Activated T-cell treated with anti-CD3 and anti-CD28 coated beads, Interleukin-2, amount 50 U/mL, for 72 hours (primary cell): Measurements from ENCODE around the gene KIAA0319L. TPM values are rescaled to one million over a fixed set of nuclear protein-coding genes. Genes with fewer than 3 reads are reported as not detected.
A peak's percentile ranks its signal among the peaks of the same experiment; 100 is the strongest.
"Not testable (repeated sequence)": the region's sequence is repeated elsewhere in the genome, so short reads cannot be mapped to it uniquely, and the experiment has no call there.

Source experiments
- ATAC-seq, 2 donors: fragments of 150-1000 bp; cut with Tn5 transposase; replicated peaks in 1 of 2; 2 replicates each; pipeline ENCODE4 v1.10.0; 2021; ENCODE audit warnings: moderate library complexity in 2 of 2, mild to moderate bottlenecking in 1 of 2
- DNase-seq, 2 donors: peaks; one replicate each; pipeline ENCODE4 v3.0.0; 2021 to 2022; ENCODE audit warnings: mixed read lengths in 1 of 2
- H3K27ac Mint-ChIP-seq: one replicate; pipeline ENCODE4 v1.8.0; 2022; ENCODE audit warnings: mild to moderate bottlenecking, moderate library complexity, mixed read lengths
- H3K27me3 Mint-ChIP-seq: one replicate; pipeline ENCODE4 v1.8.0; 2022; ENCODE audit warnings: low read depth, mixed read lengths
- H3K36me3 Mint-ChIP-seq, 2 donors: one replicate each; pipeline ENCODE4 v1.8.0; 2022; ENCODE audit warnings: mixed read lengths in 2 of 2, mild to moderate bottlenecking in 1 of 2; ENCODE audit not compliant: insufficient read depth in 2 of 2
- H3K4me1 Mint-ChIP-seq: one replicate; pipeline ENCODE4 v1.8.0; 2022; ENCODE audit warnings: low read depth, mixed read lengths
- H3K4me3 Mint-ChIP-seq, 2 donors: one replicate each; pipeline ENCODE4 v1.8.0; 2022; ENCODE audit warnings: mild to moderate bottlenecking in 2 of 2, mixed read lengths in 2 of 2, moderate library complexity in 2 of 2
- H3K9me3 Mint-ChIP-seq, 2 donors: one replicate each; pipeline ENCODE4 v1.8.0; 2022; ENCODE audit warnings: mixed read lengths in 2 of 2
- total RNA-seq, 2 donors: library from RNA; stranded (reverse); gene quantifications; one replicate each; pipeline ENCODE4 v1.2.3, GENCODE V29; 2022

KIAA0319L gene
- total RNA-seq, 2 donors from 2014 or later = 44.3 to 60.9 TPM

DNA sequence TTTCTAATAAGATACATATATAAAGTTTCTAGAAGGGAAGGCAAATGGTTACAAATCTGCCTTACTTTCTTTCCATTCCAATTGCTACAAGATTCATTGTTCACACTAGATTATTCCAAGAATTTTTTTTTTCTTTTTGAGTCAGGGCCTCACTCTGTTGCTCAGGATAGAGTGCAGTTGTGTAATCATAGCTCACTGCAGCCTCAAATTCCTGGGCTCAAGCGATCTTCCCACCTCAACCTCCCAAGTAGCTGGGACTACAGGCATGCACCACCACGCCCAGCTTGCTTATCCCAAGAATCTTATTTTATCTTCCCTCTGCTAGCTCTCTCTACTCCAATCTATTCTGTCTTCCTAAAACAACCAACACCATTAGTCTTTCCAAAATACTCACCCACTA lies 81.8 kb downstream of the KIAA0319L start:
- Mint-ChIP-seq H3K27ac (peak overlapping the region; percentile 7), H3K36me3 (peaks cover 5 to 23% of the 10 kb centered on the region in 2 donors)

DNA sequence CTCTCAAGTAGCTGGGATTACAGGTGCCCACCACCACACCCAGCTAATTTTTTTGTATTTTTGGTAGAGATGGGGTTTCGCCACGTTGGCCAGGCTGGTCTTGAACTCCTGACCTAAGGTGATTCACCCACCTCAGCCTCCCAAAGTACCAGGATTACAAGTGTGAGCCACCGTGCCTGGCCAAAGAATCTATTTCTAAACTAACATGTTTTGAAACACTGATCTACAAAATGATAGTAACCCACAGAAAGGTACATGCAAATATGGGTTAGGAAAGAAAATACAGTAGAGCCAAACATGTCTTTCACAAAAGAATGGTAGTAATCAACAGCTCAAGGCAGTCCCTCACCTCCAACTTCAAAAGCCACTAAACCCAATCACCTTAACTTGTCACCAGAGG lies 84.0 kb downstream of the KIAA0319L start:
- ATAC-seq, H3K27me3 Mint-ChIP-seq, H3K4me1 Mint-ChIP-seq, H3K4me3 Mint-ChIP-seq, DNase-seq, H3K9me3 Mint-ChIP-seq, H3K27ac Mint-ChIP-seq: not testable (repeated sequence)
- H3K36me3 Mint-ChIP-seq = peaks cover 10 to 33% of the 10 kb centered on the region in 2 donors

More for the DNA sequence above, 81.8 kb downstream of the KIAA0319L start:
- ATAC-seq (no peak), DNase-seq (no peak)
- H3K27me3 Mint-ChIP-seq = no peaks in the 10 kb centered on the region
- H3K4me1 Mint-ChIP-seq = no peaks in the 10 kb centered on the region
- H3K9me3 Mint-ChIP-seq = peaks cover 0 to 1% of the 10 kb centered on the region in 2 donors
- no peak overlapping the region for H3K4me3 Mint-ChIP-seq

DNA sequence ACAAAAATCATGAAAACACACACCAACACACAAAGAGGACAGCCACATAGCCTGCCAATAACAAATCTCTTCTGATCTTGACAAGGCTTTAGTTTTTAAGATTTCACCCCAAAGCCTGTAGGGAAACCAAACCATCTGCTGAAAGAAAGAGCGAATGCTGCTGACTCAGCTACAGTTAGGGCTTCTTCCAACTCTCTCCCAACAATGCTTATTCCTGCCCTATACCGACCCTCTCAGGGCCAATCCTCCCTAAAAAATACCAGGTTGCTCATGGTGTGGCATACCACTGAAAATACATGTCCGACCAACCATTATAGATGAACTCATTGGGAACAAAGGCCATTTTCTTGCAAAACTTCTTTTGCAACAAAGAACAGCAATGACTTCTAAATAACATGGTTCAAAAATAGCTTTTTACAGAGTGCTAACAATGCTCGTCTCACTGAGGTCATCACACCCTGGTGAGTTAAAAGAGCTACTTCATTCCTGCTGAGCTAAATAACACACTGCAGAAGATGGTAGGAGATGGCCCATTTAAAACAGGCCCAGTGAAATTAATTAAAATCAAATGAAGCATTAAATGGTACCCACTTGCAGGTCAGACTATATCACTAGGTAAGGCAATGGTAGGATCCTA lies 86.1 kb downstream of the KIAA0319L start:
- peaks cover 5% of the 10 kb centered on the region for H3K4me1 Mint-ChIP-seq
- no peak for DNase-seq
- H3K36me3 Mint-ChIP-seq = peaks cover 9 to 28% of the 10 kb centered on the region in 2 donors
- H3K4me3 Mint-ChIP-seq = no peak overlapping the region
- no peak overlapping the region for H3K27ac Mint-ChIP-seq
- H3K27me3 Mint-ChIP-seq = no peaks in the 10 kb centered on the region
- H3K9me3 Mint-ChIP-seq = no peaks in the 10 kb centered on the region
- ATAC-seq = no peak

DNA sequence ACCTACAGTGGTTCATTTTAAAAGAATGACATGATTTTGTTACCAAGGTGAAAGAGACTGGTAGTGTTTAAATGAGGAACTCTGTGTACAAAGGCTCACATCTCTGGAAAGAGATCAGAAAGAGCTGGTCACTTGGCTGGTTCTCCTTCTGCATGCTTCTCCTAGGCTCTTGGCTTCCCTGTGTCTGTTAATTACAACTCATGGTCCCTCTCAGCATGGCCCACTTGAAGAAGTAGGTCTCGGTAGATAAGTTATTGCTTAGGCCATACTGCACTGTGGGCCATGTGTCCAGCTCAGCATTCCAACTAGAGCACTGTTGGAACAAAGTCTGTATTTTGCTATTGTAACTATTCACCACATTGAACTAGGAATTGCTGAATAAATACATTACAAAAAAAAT lies 91.1 kb downstream of the KIAA0319L start:
- DNase-seq = no peak
- Mint-ChIP-seq H3K4me1 (peaks cover 21% of the 10 kb centered on the region), H3K36me3 (peaks cover 30 to 41% of the 10 kb centered on the region in 2 donors), H3K27ac (no peak overlapping the region), H3K9me3 (peaks cover 7 to 8% of the 10 kb centered on the region in 2 donors), H3K4me3 (no peak overlapping the region), H3K27me3 (no peaks in the 10 kb centered on the region)
- ATAC-seq = no peak

DNA sequence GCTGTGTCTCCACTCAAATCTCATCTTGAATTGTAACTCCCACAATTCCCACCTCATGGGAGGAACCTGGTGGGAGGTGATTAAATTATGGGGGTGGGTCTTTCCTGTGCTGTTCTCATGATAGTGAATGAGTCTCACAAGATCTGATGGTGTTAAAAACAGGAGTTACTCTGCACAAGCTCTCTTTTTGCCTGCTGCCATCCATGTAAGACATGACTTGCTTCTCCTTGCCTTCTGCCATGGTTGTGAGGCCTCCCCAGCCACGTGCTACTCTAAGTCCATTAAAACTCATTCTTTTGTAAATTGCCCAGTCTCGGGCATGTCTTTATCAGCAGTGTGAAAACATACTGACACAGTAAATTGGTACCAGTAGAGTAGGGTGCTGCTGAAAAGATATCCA lies 93.5 kb downstream of the KIAA0319L start:
- not testable (repeated sequence) for DNase-seq, H3K4me3 Mint-ChIP-seq, H3K27me3 Mint-ChIP-seq, ATAC-seq, H3K9me3 Mint-ChIP-seq, H3K27ac Mint-ChIP-seq
- H3K4me1 Mint-ChIP-seq = peaks cover 21% of the 10 kb centered on the region
- peaks cover 30 to 34% of the 10 kb centered on the region in 2 donors for H3K36me3 Mint-ChIP-seq

DNA sequence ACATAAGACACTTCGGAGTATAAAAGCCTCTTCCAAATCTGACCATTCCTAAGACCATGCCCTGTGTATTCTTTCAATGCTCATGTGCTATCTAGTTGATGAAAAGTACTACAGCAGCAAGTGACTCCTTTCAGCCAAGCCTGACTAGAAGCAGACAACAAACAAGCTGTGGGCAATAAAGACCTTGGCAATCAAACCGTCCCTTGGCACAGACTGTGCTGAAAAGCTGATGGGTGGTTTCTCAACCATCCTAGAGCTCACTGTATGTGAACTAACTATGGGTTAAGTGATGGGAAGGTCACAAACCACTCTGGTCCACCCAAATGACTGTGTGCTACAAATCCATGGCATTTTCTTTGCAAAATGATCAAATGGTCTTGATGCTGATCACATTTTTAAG lies 94.0 kb downstream of the KIAA0319L start:
- peak overlapping the region; percentile 16 for H3K27ac Mint-ChIP-seq
- ATAC-seq (no peak), DNase-seq (no peak)
- peaks cover 26 to 30% of the 10 kb centered on the region in 2 donors for H3K36me3 Mint-ChIP-seq
- H3K27me3 Mint-ChIP-seq = no peaks in the 10 kb centered on the region
- H3K9me3 Mint-ChIP-seq = peaks cover 7 to 8% of the 10 kb centered on the region in 2 donors
- peaks cover 19% of the 10 kb centered on the region for H3K4me1 Mint-ChIP-seq
- no peak overlapping the region for H3K4me3 Mint-ChIP-seq

DNA sequence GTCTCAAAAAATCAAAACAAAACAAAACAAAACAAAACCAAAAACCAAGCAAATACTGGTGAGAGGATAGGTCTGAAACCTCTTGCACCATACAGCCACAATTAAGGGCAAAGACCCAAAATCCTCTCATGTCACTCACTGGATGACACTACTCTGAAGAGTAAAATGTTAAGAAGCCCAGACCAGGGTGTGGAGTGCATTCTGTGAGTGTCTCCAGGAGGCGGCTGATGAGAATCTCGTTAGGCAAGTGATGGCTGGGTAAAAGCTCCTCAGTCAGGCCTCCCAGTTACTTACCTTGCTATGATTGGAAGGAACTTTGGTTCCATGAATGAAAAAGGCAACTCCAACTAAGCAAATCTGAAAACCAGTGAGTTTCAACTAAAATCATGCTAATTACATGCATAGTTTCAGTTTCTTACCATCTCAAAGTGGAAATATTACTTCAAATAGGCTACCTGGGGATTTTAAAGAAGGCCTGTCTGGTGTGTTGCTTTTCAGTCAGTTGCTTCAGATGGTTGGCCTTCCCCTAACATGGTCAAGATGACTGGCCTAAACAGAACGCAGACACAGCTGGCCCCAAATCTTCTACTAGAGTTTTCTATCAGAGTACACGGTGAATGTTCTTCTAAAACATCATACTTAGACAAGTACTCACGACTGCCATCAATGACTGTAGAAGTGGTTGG lies 95.1 kb downstream of the KIAA0319L start:
- ATAC-seq (peak; percentile 78 to 83), DNase-seq (no peak)
- Mint-ChIP-seq H3K27ac (peak overlapping the region; percentile 98), H3K9me3 (peaks cover 7 to 8% of the 10 kb centered on the region in 2 donors), H3K4me3 (peak overlapping the region; percentile 5 to 82), H3K27me3 (no peaks in the 10 kb centered on the region), H3K4me1 (peaks cover 16% of the 10 kb centered on the region), H3K36me3 (peaks cover 25% of the 10 kb centered on the region in 2 donors)

DNA sequence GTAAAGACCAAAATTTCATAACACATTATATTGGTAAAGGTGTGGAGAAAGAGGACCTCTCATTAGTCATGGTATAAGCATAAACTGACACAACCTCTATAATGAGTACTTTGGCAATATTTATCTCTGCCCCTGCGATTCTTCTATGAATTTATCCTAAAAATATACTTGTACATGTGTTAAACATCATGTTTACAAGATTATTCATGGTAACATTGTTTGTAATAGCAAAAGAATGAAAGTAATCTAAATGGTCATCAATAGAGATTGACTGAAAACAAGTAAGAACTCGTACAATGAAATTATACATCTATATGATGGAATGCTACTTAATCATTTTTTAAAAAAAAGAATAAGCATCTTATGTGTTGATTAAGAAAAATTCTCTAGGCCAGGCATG lies 96.4 kb downstream of the KIAA0319L start:
- H3K27ac Mint-ChIP-seq = peak overlapping the region; percentile 34
- DNase-seq = no peak
- ATAC-seq = no peak
- H3K4me1 Mint-ChIP-seq = peaks cover 16% of the 10 kb centered on the region
- no peaks in the 10 kb centered on the region for H3K27me3 Mint-ChIP-seq
- H3K36me3 Mint-ChIP-seq = peaks cover 21 to 24% of the 10 kb centered on the region in 2 donors
- no peak overlapping the region for H3K4me3 Mint-ChIP-seq
- H3K9me3 Mint-ChIP-seq = peaks cover 6 to 7% of the 10 kb centered on the region in 2 donors

DNA sequence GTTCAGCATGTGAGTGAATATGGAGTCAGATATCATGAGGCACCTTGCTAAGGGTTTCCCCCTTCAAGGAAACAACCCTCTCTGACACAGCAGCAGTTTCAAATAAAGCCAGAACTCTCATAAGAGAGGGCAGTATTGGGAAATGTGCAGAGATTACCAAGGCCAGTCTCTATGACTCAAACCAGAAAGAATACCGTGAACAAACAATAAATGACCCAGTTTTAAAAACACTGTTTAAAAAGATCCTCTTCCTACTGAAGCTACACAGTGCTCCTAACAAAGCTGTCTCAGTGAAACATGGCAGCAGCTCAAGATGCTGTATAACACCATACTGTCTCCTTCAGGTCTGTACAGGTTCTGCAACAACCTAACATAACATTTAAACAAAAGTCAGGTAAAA lies 102.6 kb downstream of the KIAA0319L start:
- peak overlapping the region; percentile 81 for H3K27ac Mint-ChIP-seq
- peak; percentile 88 to 90 for ATAC-seq
- no peaks in the 10 kb centered on the region for H3K27me3 Mint-ChIP-seq
- no peaks in the 10 kb centered on the region for H3K9me3 Mint-ChIP-seq
- H3K36me3 Mint-ChIP-seq = peaks cover 2 to 10% of the 10 kb centered on the region in 2 donors
- H3K4me3 Mint-ChIP-seq = peak overlapping the region; percentile 41 to 60
- H3K4me1 Mint-ChIP-seq = peaks cover 46% of the 10 kb centered on the region
- DNase-seq = peak; percentile 18 to 36

DNA sequence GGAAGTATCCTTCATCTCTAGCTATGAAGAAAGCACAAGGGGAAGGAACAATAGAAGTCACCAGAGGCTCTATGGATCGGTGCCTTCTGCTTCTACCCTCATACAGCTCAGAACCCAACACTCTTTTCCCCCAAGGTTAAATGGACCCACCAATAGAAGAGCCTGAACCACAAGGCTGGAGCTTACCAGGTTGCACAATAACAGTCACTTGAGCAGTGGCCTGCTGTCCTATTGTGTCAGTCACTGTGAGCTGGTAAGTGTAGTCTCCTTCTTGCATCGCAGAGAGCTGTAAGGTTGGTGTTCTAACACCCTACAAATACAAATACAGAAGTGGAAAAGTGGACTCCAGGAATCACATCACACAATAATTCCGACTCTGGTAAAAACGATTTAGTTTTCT lies 103.0 kb downstream of the KIAA0319L start:
- peak; percentile 10 to 34 for ATAC-seq
- no peak for DNase-seq
- Mint-ChIP-seq H3K4me1 (peaks cover 46% of the 10 kb centered on the region), H3K4me3 (peak overlapping the region; percentile 32 to 60), H3K36me3 (peaks cover 4 to 10% of the 10 kb centered on the region in 2 donors), H3K27me3 (no peaks in the 10 kb centered on the region), H3K27ac (peak overlapping the region; percentile 81), H3K9me3 (no peaks in the 10 kb centered on the region)

DNA sequence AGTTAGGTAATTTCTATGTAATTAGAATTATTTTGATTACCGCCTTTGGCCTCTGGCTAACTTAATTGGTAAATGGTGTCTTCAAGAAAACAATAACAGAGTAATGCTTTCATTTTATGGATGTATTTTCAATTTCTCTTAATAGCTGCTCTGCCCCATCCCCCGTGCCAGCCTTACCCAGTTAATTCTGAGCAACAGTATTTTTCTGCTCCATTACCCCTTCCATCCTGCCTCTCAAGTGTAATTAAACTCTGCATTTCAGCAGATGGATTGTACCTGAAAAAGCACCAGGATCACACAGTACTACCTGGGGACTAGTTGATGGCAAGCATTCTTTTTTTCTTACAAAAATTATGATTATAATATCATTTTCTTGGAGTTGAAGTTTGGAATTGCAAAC lies 104.2 kb downstream of the KIAA0319L start:
- Mint-ChIP-seq H3K9me3 (no peaks in the 10 kb centered on the region), H3K4me3 (peak overlapping the region in 1 of 2 donors; percentile 65), H3K4me1 (peaks cover 46% of the 10 kb centered on the region), H3K27me3 (no peaks in the 10 kb centered on the region), H3K27ac (peak overlapping the region; percentile 66), H3K36me3 (peaks cover 4 to 10% of the 10 kb centered on the region in 2 donors)
- ATAC-seq (no peak), DNase-seq (no peak)

DNA sequence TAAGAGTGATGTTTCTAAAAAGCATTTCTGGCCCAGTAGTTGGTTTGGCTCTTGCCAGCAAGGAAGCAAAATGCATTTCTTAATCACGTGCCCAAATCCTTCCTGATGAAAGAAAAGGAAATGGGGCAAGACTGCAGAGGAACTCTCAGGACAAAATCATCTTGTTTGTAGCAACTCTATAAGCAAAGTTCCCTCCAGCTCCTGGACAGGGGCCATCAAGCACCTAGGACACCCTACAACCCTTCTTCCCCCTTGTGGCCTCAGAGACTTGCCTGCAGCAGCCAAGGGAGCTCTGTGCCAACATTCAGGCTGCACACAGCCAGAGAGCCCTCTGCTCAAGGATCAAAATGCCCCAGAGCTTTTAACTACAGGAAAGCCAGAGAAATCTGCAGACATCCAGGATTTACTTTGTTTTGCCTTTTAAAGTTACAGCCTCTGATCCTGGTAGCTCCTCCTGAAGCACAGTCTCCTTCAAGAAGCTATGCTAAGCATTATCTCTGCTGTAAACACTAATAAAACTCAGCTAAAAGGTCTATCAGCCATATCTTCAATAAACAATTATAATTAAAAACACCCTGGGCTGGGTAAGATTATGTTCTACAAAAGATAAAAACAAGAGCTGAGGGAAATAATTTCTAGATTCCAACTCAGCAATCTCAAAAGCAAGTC lies 105.0 kb downstream of the KIAA0319L start:
- Mint-ChIP-seq H3K9me3 (no peaks in the 10 kb centered on the region), H3K4me1 (peaks cover 46% of the 10 kb centered on the region), H3K4me3 (peak overlapping the region; percentile 18 to 65), H3K27me3 (no peaks in the 10 kb centered on the region), H3K27ac (peak overlapping the region; percentile 66), H3K36me3 (peaks cover 5 to 13% of the 10 kb centered on the region in 2 donors)
- ATAC-seq = no peak
- DNase-seq = no peak

DNA sequence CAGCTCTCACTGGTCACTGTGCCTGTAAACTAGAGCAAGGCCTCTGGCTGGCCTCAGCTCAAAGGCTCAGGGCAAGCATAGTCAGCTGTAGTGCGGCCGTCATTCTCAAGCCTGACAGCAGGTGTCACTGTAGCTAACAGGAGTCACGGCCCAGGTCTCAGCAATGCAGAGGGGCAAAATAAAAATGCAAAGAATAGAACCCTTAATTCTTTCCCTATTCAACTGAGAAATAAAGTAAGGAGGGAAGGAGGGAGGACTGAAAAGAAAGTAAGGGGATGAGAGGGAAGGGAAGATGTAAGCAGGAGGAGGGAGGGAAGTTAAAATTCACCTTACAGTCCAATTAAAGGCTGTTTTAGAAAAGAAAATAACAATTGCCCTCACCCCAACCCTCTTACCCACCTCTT lies 106.1 kb downstream of the KIAA0319L start:
- Mint-ChIP-seq H3K4me1 (peaks cover 46% of the 10 kb centered on the region), H3K27me3 (no peaks in the 10 kb centered on the region), H3K4me3 (peak overlapping the region in 1 of 2 donors; percentile 26), H3K36me3 (peaks cover 6 to 13% of the 10 kb centered on the region in 2 donors), H3K9me3 (no peaks in the 10 kb centered on the region), H3K27ac (peak overlapping the region; percentile 39)
- DNase-seq = peak; percentile 76 to 80
- peak; percentile 60 to 68 for ATAC-seq
